Measurements from ENCODE around the gene WNT1.

DNA sequence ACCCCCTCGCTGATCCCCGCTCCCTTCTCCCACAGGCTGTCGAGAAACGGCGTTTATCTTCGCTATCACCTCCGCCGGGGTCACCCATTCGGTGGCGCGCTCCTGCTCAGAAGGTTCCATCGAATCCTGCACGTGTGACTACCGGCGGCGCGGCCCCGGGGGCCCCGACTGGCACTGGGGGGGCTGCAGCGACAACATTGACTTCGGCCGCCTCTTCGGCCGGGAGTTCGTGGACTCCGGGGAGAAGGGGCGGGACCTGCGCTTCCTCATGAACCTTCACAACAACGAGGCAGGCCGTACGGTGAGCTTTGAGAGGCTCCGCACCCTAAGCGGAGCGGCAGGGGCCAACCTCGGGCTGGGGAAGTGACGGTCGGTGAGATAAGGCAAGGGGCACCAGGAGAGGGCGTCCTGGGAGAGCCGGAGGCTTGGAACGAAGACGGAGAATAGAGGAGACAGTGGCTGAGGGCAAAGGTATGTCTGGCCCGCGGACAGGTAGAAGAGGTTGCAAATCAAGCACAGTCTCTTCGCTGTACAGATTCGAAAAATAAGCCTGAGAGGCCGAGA lies 2.3 kb downstream of the WNT1 start:
- TF ChIP-seq, protein P1, sequence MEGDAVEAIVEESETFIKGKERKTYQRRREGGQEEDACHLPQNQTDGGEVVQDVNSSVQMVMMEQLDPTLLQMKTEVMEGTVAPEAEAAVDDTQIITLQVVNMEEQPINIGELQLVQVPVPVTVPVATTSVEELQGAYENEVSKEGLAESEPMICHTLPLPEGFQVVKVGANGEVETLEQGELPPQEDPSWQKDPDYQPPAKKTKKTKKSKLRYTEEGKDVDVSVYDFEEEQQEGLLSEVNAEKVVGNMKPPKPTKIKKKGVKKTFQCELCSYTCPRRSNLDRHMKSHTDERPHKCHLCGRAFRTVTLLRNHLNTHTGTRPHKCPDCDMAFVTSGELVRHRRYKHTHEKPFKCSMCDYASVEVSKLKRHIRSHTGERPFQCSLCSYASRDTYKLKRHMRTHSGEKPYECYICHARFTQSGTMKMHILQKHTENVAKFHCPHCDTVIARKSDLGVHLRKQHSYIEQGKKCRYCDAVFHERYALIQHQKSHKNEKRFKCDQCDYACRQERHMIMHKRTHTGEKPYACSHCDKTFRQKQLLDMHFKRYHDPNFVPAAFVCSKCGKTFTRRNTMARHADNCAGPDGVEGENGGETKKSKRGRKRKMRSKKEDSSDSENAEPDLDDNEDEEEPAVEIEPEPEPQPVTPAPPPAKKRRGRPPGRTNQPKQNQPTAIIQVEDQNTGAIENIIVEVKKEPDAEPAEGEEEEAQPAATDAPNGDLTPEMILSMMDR (IDR thresholded peaks at IDR 0.05; ENCODE audit: low read length), result peak; percentile 31; the same call in 1 of the 2 replicates
- TF ChIP-seq EZH2 (IDR thresholded peaks at IDR 0.05; ENCODE audit: borderline replicate concordance, low read length), result no peak
